ENCODE measurements around the gene ARHGEF11.

- TF ChIP-seq FOXA1 (IDR thresholded peaks at IDR 0.05): no peak
- TF ChIP-seq FOXM1 (IDR thresholded peaks at IDR 0.05; ENCODE audit: borderline replicate concordance): no peak
- TF ChIP-seq NFRKB (IDR thresholded peaks at IDR 0.05): no peak
- no peak for TF ChIP-seq BHLHE40 (IDR thresholded peaks at IDR 0.05; ENCODE audit: borderline replicate concordance)
These were observed 39.9 kb upstream of the ARHGEF11 start for GRCh38 chr1:157085421-157085820.
